A673 (cell line): ENCODE data around the gene OR51B2. TPM values are rescaled to one million over a fixed set of nuclear protein-coding genes. Genes with fewer than 3 reads are reported as not detected.
"Not testable (repeated sequence)": the region's sequence is repeated elsewhere in the genome, so short reads cannot be mapped to it uniquely, and the experiment has no call there.

Experiments
- BruUV-seq: library from RNA; stranded (reverse); fragments of 400-500 nt; replicated peaks from 2 replicates; lab custom pipeline; 2021; lab: Mats Ljungman, UMichigan
- CTCF ChIA-PET: fragments of 300-600 bp; sonication (Branson Sonifier 250); formaldehyde crosslinking; loops from one replicate; lab custom pipeline; 2022; ENCODE audit warnings: antibody characterized with exemption; lab: Charles Lee
- POLR2A ChIA-PET: fragments of 300-600 bp; sonication (Branson Sonifier 250); formaldehyde crosslinking; loops from one replicate; lab custom pipeline; 2022; ENCODE audit warnings: antibody characterized with exemption; ENCODE audit not compliant: low non-redundant PET; lab: Charles Lee
- DNase-seq: peaks from one replicate; pipeline ENCODE4 v3.0.0-alpha.2; 2015; ENCODE audit warnings: low spot score
- H3K27ac ChIP-seq: fragments of 200-600 bp; sonication (generic); 2 replicates; pipeline ENCODE4 v1.5.1; 2016; ENCODE audit warnings: mixed run types, low read depth, mild to moderate bottlenecking, mixed read lengths, antibody characterized with exemption, low read length; ENCODE audit not compliant: poor library complexity, severe bottlenecking
- H3K27me3 ChIP-seq: fragments of 200-600 bp; sonication (generic); replicated peaks from 2 replicates; pipeline ENCODE4 v1.6.1; 2017; ENCODE audit warnings: mixed run types, low read depth, mild to moderate bottlenecking, mixed read lengths, antibody characterized with exemption, low read length; ENCODE audit not compliant: insufficient read depth, poor library complexity
- H3K36me3 ChIP-seq: fragments of 200-600 bp; sonication (generic); 2 replicates; pipeline ENCODE4 v1.6.1; 2016; ENCODE audit warnings: mixed run types, mild to moderate bottlenecking, mixed read lengths, antibody characterized with exemption, low read length; ENCODE audit not compliant: insufficient read depth, poor library complexity, severe bottlenecking
- H3K4me1 ChIP-seq: fragments of 200-600 bp; sonication (generic); 2 replicates; pipeline ENCODE4 v1.6.1; 2017; ENCODE audit warnings: mixed run types, mild to moderate bottlenecking, mixed read lengths, antibody characterized with exemption, low read length; ENCODE audit not compliant: insufficient read depth, poor library complexity, severe bottlenecking
- H3K4me3 ChIP-seq: fragments of 200-600 bp; sonication (generic); 2 replicates; pipeline ENCODE4 v1.5.1; 2016; ENCODE audit warnings: low read depth, mixed run types, mild to moderate bottlenecking, mixed read lengths, low read length; ENCODE audit not compliant: poor library complexity, severe bottlenecking
- H3K9me3 ChIP-seq: fragments of 200-600 bp; sonication (generic); 2 replicates; pipeline ENCODE4 v1.6.1; 2016; ENCODE audit warnings: mixed run types, low read depth, mild to moderate bottlenecking, mixed read lengths, antibody characterized with exemption, low read length; ENCODE audit not compliant: poor library complexity, severe bottlenecking
- EZH2 ChIP-seq: fragments of 200-600 bp; sonication (generic); IDR thresholded peaks from 2 replicates; pipeline ENCODE4 v1.6.1; 2017; ENCODE audit warnings: borderline replicate concordance, low read depth, mild to moderate bottlenecking, mixed read lengths, antibody characterized with exemption, low read length; ENCODE audit not compliant: poor library complexity, severe bottlenecking
- intact Hi-C: fragments of 100-400 bp; cut with micrococcal nuclease; formaldehyde crosslinking; loops from one replicate; pipeline ENCODE4 v1.10.0; 2022; ENCODE audit not compliant: unreplicated experiment
- total RNA-seq: library from RNA; stranded (reverse); gene quantifications from 2 replicates; pipeline ENCODE4 v1.2.3, GENCODE V29; 2021
- TF ChIP-seq, protein P1 (sequence below): fragments of 300-800, 200-600 bp; sonication (generic); conservative IDR thresholded peaks from 2 replicates; pipeline ENCODE4 v1.5.1; 2017; ENCODE audit warnings: low read depth, mild to moderate bottlenecking, antibody characterized with exemption, low read length, moderate library complexity, mixed read lengths

The OR51B2 gene
- total RNA-seq, 1 experiment from 2014 or later = not detected

DNA sequence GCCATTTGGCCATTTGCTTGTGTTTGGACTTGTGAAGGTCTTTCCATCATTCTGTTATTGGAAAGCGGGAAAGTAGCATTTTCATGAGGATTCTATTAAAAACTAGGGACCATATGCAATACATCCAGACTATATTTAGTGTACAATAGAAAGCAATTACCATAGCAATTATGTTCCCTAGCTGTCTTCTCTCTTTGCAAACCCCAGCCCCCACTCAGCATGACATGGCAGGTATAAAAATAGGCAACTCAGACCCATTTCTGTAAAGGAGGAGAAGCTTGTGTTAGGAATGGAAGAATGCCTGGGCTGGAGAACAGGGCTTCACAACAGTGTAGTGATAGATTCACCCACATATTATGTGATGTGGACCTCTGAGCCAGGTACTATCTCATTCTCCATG lies 39.6 kb upstream of the OR51B2 start:
- Histone ChIP-seq H3K36me3 (no peaks in the 10 kb centered on the region), H3K4me3 (no peak overlapping the region), H3K27me3 (no peaks in the 10 kb centered on the region), H3K9me3 (no peaks in the 10 kb centered on the region), H3K4me1 (no peaks in the 10 kb centered on the region), H3K27ac (no peak overlapping the region)
- ChIA-PET CTCF (no interaction called here), POLR2A (interaction anchor here (0.6 kb wide), 1 partner anchor 20 kb away, joined by 9 read pairs; no protein-coding TSS in a partner anchor)
- TF ChIP-seq, protein P1, sequence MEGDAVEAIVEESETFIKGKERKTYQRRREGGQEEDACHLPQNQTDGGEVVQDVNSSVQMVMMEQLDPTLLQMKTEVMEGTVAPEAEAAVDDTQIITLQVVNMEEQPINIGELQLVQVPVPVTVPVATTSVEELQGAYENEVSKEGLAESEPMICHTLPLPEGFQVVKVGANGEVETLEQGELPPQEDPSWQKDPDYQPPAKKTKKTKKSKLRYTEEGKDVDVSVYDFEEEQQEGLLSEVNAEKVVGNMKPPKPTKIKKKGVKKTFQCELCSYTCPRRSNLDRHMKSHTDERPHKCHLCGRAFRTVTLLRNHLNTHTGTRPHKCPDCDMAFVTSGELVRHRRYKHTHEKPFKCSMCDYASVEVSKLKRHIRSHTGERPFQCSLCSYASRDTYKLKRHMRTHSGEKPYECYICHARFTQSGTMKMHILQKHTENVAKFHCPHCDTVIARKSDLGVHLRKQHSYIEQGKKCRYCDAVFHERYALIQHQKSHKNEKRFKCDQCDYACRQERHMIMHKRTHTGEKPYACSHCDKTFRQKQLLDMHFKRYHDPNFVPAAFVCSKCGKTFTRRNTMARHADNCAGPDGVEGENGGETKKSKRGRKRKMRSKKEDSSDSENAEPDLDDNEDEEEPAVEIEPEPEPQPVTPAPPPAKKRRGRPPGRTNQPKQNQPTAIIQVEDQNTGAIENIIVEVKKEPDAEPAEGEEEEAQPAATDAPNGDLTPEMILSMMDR = no peak
- TF ChIP-seq EZH2 = no peak
- intact Hi-C loops = no loop called here
- no TSS peak for BruUV-seq
- DNase-seq = no peak

DNA sequence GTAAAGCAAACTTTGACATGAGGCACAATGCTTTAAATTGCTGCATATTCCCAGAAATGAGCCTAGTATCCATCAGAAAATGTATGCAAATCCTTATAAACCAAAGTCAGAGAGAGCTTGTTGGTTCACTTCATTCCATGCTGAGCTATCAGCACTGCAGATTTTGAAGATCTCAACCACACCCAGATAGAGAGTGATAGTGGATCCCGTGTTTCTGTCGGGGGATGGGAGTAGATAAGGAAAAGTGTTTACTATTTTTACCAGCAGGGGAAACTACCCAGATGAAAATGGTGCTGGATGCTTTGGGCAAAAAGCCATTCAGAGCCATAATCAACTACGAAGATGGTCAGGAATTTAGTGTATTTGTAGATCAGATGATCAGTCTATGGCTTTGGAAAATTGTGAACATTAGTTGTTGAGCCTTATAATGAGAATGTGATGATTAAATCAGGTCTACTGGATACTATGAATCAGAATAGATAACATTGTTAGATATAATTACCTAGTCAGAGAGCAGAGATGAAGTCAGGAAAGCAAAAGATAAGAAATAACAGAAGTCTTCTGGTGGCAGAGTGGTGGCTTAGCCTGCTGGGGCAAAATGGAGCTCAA lies 38.0 kb upstream of the OR51B2 start:
- Histone ChIP-seq H3K4me1 (no peaks in the 10 kb centered on the region), H3K4me3 (no peak overlapping the region), H3K27me3 (no peaks in the 10 kb centered on the region), H3K36me3 (no peaks in the 10 kb centered on the region), H3K27ac (no peak overlapping the region), H3K9me3 (no peaks in the 10 kb centered on the region)
- DNase-seq = no peak
- intact Hi-C loops = no loop called here
- POLR2A ChIA-PET = no interaction called here
- CTCF ChIA-PET = no interaction called here
- BruUV-seq = no TSS peak
- TF ChIP-seq, protein P1 = no peak

DNA sequence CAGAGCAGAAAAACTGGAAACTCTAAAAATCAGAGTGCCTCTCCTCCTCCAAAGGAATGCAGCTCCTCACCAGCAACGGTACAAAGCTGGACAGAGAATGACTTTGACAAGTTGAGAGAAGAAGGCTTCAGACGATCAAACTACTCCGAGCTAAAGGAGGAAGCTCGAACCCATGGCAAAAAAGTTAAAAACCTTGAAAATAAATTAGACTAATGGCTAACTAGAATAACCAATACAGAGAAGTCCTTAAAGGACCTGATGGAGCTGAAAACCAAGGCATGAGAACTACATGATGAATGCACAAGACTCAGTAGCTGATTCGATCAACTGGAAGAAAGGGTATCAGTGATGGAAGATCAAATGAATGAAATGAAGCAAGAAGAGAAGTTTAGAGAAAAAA lies 31.9 kb upstream of the OR51B2 start:
- CTCF ChIA-PET, H3K4me3 ChIP-seq, H3K27me3 ChIP-seq, intact Hi-C loops, H3K9me3 ChIP-seq, H3K27ac ChIP-seq, H3K4me1 ChIP-seq, BruUV-seq, DNase-seq, H3K36me3 ChIP-seq, POLR2A ChIA-PET: not testable (repeated sequence)

DNA sequence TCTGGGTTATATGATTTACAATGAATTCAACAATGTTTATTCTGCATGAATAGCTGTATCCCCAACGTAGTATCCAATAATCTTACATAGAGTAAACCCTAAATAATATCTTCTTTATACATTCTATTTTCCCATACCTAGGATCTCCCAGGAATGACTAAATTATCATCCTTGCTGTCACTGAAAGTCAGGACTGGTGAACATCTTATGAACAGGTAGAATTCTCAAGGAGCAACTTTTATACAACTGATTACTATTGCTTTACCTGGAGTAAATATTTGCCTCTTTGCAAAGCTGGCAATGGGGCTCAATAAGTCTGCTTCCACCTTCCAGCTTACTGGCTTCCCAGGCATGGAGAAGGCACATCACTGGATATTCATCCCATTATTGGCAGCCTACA lies 27.1 kb upstream of the OR51B2 start, which contains the start of gene OR51B6:
Gene OR51B6, plus strand, starts transcription at position 301 of the 400 bp plus-strand sequence. Its CDS starts 0 bp downstream, at position 301.
- TF ChIP-seq, protein P1 = no peak
- TF ChIP-seq EZH2 = no peak
- ChIA-PET POLR2A (no interaction called here), CTCF (no interaction called here)
- Histone ChIP-seq H3K27me3 (no peaks in the 10 kb centered on the region), H3K4me1 (no peaks in the 10 kb centered on the region), H3K27ac (no peak within 1 kb of the TSS), H3K4me3 (no peak within 1 kb of the TSS), H3K36me3 (no peaks in the 10 kb centered on the region), H3K9me3 (no peaks in the 10 kb centered on the region)
- no peak for DNase-seq
- no TSS peak for BruUV-seq
- intact Hi-C loops = no loop called here
